ENCODE results near the gene RHPN2.

Gene RHPN2

DNA sequence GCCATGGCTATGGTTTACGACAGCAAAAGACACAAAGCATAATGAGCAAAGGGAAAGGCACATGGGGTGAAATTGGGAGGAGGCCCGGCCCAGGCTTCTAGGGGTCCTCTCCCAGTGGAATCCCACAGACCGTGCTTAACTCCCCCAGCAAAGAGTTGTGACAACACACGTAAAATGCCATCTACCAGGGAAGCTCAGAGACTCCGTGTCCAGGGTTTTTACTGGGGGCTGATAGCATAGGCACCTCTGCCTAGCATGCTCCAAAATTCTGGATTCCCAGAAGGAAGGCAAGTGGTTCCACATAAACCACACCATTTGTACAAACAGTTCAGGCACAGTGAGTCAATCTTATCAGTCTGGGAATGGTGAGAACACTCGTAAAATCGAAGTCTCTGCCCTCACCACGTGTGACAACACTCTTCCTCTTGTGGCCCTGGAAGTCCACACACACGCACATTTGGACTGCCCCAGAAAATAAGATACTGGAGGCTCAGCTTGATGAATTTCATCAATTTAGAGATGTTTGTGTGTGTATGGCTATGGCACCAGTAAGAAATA lies 34.9 kb downstream of the RHPN2 start:
- TF ChIP-seq CREB1 (IDR thresholded peaks at IDR 0.05; ENCODE audit: low read depth) (no peak), ZBTB7A (IDR thresholded peaks at IDR 0.05; ENCODE audit: low read depth) (no peak), TEAD4 (IDR thresholded peaks at IDR 0.05) (no peak), EGR1 (IDR thresholded peaks at IDR 0.05) (no peak)
- TF ChIP-seq, protein P1, sequence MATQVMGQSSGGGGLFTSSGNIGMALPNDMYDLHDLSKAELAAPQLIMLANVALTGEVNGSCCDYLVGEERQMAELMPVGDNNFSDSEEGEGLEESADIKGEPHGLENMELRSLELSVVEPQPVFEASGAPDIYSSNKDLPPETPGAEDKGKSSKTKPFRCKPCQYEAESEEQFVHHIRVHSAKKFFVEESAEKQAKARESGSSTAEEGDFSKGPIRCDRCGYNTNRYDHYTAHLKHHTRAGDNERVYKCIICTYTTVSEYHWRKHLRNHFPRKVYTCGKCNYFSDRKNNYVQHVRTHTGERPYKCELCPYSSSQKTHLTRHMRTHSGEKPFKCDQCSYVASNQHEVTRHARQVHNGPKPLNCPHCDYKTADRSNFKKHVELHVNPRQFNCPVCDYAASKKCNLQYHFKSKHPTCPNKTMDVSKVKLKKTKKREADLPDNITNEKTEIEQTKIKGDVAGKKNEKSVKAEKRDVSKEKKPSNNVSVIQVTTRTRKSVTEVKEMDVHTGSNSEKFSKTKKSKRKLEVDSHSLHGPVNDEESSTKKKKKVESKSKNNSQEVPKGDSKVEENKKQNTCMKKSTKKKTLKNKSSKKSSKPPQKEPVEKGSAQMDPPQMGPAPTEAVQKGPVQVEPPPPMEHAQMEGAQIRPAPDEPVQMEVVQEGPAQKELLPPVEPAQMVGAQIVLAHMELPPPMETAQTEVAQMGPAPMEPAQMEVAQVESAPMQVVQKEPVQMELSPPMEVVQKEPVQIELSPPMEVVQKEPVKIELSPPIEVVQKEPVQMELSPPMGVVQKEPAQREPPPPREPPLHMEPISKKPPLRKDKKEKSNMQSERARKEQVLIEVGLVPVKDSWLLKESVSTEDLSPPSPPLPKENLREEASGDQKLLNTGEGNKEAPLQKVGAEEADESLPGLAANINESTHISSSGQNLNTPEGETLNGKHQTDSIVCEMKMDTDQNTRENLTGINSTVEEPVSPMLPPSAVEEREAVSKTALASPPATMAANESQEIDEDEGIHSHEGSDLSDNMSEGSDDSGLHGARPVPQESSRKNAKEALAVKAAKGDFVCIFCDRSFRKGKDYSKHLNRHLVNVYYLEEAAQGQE (IDR thresholded peaks at IDR 0.05; ENCODE audit: low read depth): no peak

DNA sequence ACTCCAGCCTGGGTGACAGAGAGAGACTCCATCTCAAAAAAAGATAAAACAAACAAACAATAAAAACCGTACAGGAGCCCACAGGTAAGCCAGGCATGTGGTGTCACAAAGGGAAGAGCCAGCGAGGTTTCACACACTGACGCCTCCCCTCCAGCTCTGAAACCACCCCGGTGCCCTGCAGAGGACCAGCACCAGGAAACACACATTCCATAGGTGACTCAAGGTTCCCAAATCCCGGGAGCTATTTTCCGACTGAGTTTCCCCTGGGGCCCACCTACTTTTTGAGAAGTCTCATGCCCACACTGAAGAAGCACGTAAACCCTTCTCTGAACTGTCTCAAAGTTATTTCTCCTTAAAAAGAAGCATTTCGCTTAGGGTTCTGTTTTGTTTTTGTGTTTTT lies 40.3 kb downstream of the RHPN2 start:
- no peak for TF ChIP-seq NFIC (IDR thresholded peaks at IDR 0.05)
- TF ChIP-seq CEBPB (IDR thresholded peaks at IDR 0.05): no peak
- no peak for TF ChIP-seq EGR1 (IDR thresholded peaks at IDR 0.05)
- no peak for TF ChIP-seq RAD21 (IDR thresholded peaks at IDR 0.05; ENCODE audit: low read depth)
- TF ChIP-seq, protein P1 (IDR thresholded peaks at IDR 0.05; ENCODE audit: low read depth): no peak
- TF ChIP-seq TEAD4 (IDR thresholded peaks at IDR 0.05): no peak
- no peak for TF ChIP-seq CREB1 (IDR thresholded peaks at IDR 0.05; ENCODE audit: low read depth)
- TF ChIP-seq YY1 (IDR thresholded peaks at IDR 0.05; ENCODE audit: low read depth): no peak
- TF ChIP-seq TAF1 (IDR thresholded peaks at IDR 0.05; ENCODE audit: low read depth): no peak
- no peak for TF ChIP-seq FOXM1 (IDR thresholded peaks at IDR 0.05; ENCODE audit: borderline replicate concordance, low read depth)
- no peak for TF ChIP-seq EP300 (IDR thresholded peaks at IDR 0.05; ENCODE audit: borderline replicate concordance)
- no peak for TF ChIP-seq ZBTB7A (IDR thresholded peaks at IDR 0.05; ENCODE audit: low read depth)
- TF ChIP-seq, protein P2, sequence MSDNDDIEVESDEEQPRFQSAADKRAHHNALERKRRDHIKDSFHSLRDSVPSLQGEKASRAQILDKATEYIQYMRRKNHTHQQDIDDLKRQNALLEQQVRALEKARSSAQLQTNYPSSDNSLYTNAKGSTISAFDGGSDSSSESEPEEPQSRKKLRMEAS (IDR thresholded peaks at IDR 0.05): no peak
- TF ChIP-seq TCF12 (IDR thresholded peaks at IDR 0.05; ENCODE audit: low read depth): no peak
- TF ChIP-seq, protein P3, sequence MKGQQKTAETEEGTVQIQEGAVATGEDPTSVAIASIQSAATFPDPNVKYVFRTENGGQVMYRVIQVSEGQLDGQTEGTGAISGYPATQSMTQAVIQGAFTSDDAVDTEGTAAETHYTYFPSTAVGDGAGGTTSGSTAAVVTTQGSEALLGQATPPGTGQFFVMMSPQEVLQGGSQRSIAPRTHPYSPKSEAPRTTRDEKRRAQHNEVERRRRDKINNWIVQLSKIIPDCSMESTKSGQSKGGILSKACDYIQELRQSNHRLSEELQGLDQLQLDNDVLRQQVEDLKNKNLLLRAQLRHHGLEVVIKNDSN (IDR thresholded peaks at IDR 0.05): no peak

DNA sequence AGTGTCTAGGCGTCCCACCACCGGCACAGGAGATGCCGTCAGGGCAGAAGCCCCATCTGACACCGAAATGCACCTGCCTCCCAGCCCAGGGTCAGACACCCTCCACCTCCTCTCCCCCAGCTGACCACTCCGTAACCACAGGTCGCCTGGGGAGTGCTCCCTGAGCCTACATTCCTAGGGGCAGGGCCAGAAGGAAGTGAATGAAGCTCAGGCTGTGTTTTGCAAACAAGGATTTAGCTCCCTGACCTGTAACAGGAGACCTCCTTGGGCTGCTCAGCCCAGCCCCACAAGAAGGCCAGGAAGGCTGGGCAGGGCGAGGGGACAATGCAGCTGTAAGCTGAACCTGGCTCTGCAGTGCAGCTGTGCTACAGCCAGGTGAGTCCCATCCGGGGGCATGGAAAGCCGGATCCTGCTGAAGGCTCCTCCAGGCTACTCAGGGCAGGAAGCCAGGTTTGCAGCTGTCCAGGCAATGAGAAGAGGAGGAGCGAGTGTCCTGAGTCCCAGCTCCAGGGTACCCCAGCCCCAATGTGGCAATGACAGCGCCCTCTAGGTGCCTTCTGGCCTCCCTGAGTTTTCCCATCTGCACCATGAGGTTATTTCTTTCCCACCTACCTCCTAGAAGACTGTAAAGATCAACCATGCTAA lies 42.1 kb downstream of the RHPN2 start:
- TF ChIP-seq RAD21 (IDR thresholded peaks at IDR 0.05; ENCODE audit: low read depth) (peak; percentile 6; the same call in 1 of the 2 replicates), NFIC (IDR thresholded peaks at IDR 0.05) (0 out of 2 replicates have a peak, but pooled peaks have one; percentile 6), YY1 (IDR thresholded peaks at IDR 0.05; ENCODE audit: low read depth) (no peak), TEAD4 (IDR thresholded peaks at IDR 0.05) (peak; percentile 77), TCF12 (IDR thresholded peaks at IDR 0.05; ENCODE audit: low read depth) (peak; percentile 46), ZBTB7A (IDR thresholded peaks at IDR 0.05; ENCODE audit: low read depth) (no peak)
- TF ChIP-seq, protein P3 (IDR thresholded peaks at IDR 0.05): no peak

DNA sequence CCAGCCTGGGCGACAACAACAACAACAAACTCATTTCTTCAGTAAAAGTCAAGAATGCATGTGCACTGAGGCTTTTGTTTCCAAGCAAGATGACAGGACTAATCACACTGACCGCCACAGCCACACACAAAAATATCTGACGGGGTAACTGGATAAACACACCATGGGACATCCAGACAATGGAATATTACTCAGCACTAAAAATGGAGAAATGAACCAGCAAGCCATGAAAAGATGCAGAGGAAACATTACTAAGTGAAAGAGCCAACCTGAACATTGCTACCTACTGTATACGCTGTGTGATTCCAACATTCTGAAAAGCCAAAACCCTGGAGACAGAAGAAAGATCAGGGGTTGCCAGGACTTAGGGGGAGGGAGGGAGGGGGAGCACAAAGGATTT lies 56.0 kb downstream of the RHPN2 start:
- TF ChIP-seq, protein P1 (IDR thresholded peaks at IDR 0.05; ENCODE audit: low read depth): no peak
- TF ChIP-seq EP300 (IDR thresholded peaks at IDR 0.05; ENCODE audit: borderline replicate concordance): no peak
- TF ChIP-seq EGR1 (IDR thresholded peaks at IDR 0.05): no peak
- no peak for TF ChIP-seq YY1 (IDR thresholded peaks at IDR 0.05; ENCODE audit: low read depth)
- TF ChIP-seq TEAD4 (IDR thresholded peaks at IDR 0.05): no peak

DNA sequence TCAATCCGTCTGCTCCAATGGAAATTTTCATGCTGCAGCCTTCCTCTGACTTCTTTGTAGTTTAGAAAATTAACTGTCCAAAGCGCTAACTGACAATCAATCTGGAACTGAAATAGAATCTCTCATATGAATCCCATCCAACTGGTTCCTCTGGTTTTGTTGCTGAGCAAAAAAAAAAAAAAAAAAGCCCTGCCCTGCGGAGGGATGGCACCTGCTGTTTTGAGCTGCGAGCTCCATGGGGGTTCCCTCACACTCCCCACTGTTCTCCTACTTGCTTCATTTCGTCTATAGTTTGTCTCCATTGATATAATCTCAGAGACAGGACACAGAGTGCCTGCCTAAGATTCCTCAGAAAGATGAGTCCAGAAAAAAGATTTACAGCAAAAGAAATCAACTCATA lies 59.2 kb downstream of the RHPN2 start:
- TF ChIP-seq EGR1 (IDR thresholded peaks at IDR 0.05) (no peak), YY1 (IDR thresholded peaks at IDR 0.05; ENCODE audit: low read depth) (peak; percentile 44; the same call in 1 of the 2 replicates), RAD21 (IDR thresholded peaks at IDR 0.05; ENCODE audit: low read depth) (peak; percentile 27; the same call in 1 of the 2 replicates), FOXM1 (IDR thresholded peaks at IDR 0.05; ENCODE audit: borderline replicate concordance, low read depth) (peak; percentile 69), TEAD4 (IDR thresholded peaks at IDR 0.05) (peak; percentile 74), NFIC (IDR thresholded peaks at IDR 0.05) (peak; percentile 80), CREB1 (IDR thresholded peaks at IDR 0.05; ENCODE audit: low read depth) (no peak), ZBTB7A (IDR thresholded peaks at IDR 0.05; ENCODE audit: low read depth) (no peak), EP300 (IDR thresholded peaks at IDR 0.05; ENCODE audit: borderline replicate concordance) (peak; percentile 84), CEBPB (IDR thresholded peaks at IDR 0.05) (peak; percentile 59), TAF1 (IDR thresholded peaks at IDR 0.05; ENCODE audit: low read depth) (no peak), TCF12 (IDR thresholded peaks at IDR 0.05; ENCODE audit: low read depth) (peak; percentile 90)
- TF ChIP-seq, protein P3 (IDR thresholded peaks at IDR 0.05): no peak
- TF ChIP-seq, protein P2 (IDR thresholded peaks at IDR 0.05): no peak
- TF ChIP-seq, protein P1 (IDR thresholded peaks at IDR 0.05; ENCODE audit: low read depth): no peak
